Immature natural killer cell (primary cell): ENCODE measurements around the gene DOK4. TPM values are rescaled to one million over a fixed set of nuclear protein-coding genes. Genes with fewer than 3 reads are reported as not detected.
A peak's percentile ranks its signal among the peaks of the same experiment; 100 is the strongest.

Experiments used
- DNase-seq, 3 donors: peaks; one replicate each; pipeline ENCODE4 v3.0.0; 2022; ENCODE audit warnings: mixed read lengths in 1 of 3
- H3K27ac Mint-ChIP-seq, 6 donors: one replicate each; pipeline ENCODE4 v1.8.0; 2020; ENCODE audit warnings: mixed read lengths in 6 of 6, mild to moderate bottlenecking in 5 of 6, inconsistent platforms in 4 of 6, moderate library complexity in 3 of 6
- H3K27me3 Mint-ChIP-seq, 3 donors: one replicate each; pipeline ENCODE4 v1.8.0; 2020 to 2021; ENCODE audit warnings: low read depth in 3 of 3, mild to moderate bottlenecking in 3 of 3, mixed read lengths in 3 of 3, moderate library complexity in 3 of 3, inconsistent platforms in 1 of 3
- H3K36me3 Mint-ChIP-seq, 3 donors: one replicate each; pipeline ENCODE4 v1.8.0; 2020; ENCODE audit warnings: mixed read lengths in 3 of 3, inconsistent platforms in 2 of 3, mild to moderate bottlenecking in 2 of 3
- H3K4me1 Mint-ChIP-seq, 2 donors: one replicate each; pipeline ENCODE4 v1.8.0; 2020; ENCODE audit warnings: inconsistent platforms in 2 of 2, mild to moderate bottlenecking in 2 of 2, mixed read lengths in 2 of 2, moderate library complexity in 1 of 2
- H3K4me3 Mint-ChIP-seq, 5 donors: one replicate each; pipeline ENCODE4 v1.8.0; 2020; ENCODE audit warnings: mild to moderate bottlenecking in 5 of 5, mixed read lengths in 5 of 5, inconsistent platforms in 3 of 5, moderate library complexity in 3 of 5
- H3K9me3 Mint-ChIP-seq, 6 donors: one replicate each; pipeline ENCODE4 v1.8.0; 2020; ENCODE audit warnings: mild to moderate bottlenecking in 6 of 6, mixed read lengths in 6 of 6, inconsistent platforms in 4 of 6, moderate library complexity in 3 of 6
- polyA plus RNA-seq, 3 donors: library from polyadenylated mRNA; unstranded; fragments of 300-500 nt; fragmentation: Illumina TruSeq; gene quantifications; one replicate each; pipeline ENCODE4 v1.2.3, GENCODE V29; 2021

The DOK4 gene
- polyA plus RNA-seq, 3 donors from 2014 or later: 2.2 to 3.2 (median 2.8) TPM

DNA sequence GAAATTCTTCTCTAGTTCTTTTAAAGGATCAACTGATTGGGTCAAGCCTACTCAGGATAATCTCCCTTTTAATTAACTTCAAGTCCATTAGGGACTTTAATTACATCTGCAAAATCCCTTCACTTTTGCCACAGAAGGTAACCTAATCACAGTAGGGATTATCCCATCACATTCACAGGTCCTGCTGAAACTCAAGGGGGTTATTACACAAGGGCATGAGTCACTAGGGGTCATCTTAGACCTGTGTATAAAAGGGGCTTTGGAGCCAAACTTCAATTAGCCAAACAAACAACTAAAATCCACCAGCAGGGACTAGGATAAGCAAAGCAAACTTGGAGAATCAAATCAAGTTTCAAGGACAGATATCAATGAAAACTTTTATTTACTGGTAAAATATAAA, 58.5 kb downstream of the DOK4 start:
- Mint-ChIP-seq H3K9me3 (no peaks in the 10 kb centered on the region), H3K36me3 (peaks cover 29 to 49% (median 29%) of the 10 kb centered on the region in 3 donors), H3K4me3 (no peak overlapping the region), H3K4me1 (no peaks in the 10 kb centered on the region), H3K27ac (no peak overlapping the region), H3K27me3 (peaks cover 0 to 3% (median 2%) of the 10 kb centered on the region in 3 donors)
- no peak for DNase-seq

DNA sequence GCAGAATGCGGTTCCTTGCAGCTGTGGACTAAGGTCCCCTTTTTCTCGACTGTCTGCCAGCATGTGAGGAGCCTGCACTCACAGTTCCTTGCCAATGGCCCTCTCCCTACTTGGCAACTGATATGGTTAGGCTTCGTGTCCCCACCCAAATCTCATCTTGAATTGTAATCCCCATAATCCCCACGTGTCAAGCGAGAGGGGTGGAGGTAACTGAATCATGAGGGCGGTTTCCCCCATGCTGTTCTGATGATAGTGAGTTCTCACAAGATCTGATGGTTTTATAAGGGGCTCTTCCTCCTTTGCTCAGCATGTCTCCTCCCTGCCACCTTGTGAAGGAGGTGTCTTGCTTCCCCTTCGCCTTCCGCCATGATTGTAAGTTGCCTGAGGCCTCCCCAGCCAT, 59.0 kb downstream of the DOK4 start:
- Mint-ChIP-seq H3K27me3 (peaks cover 0 to 3% (median 2%) of the 10 kb centered on the region in 3 donors), H3K27ac (no peak overlapping the region), H3K9me3 (no peaks in the 10 kb centered on the region), H3K4me3 (no peak overlapping the region), H3K36me3 (peaks cover 29 to 44% (median 29%) of the 10 kb centered on the region in 3 donors), H3K4me1 (no peaks in the 10 kb centered on the region)
- DNase-seq: no peak

DNA sequence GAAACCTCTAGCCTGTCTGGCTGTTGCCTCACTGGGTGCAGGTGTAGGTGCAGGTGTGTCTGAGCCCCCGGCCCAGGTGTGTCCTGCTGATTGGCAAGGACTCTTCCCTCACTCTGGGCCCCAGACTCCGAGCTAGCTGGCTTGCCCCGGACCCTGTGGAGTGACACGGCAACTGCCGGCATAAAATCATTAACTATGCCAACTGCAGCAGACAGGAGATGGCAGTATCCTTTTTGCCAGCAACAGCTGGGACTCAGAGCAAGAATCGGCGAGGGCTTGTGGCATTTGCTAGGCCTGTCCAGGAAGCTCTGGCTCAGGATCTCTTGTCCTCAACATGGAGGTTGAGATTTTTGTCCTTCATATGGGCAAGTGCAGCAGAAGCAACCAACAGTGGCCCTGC, 59.9 kb downstream of the DOK4 start:
- Mint-ChIP-seq H3K27me3 (peaks cover 0 to 3% (median 2%) of the 10 kb centered on the region in 3 donors), H3K9me3 (no peaks in the 10 kb centered on the region), H3K4me3 (no peak overlapping the region), H3K4me1 (no peaks in the 10 kb centered on the region), H3K27ac (no peak overlapping the region), H3K36me3 (peaks cover 25 to 38% (median 25%) of the 10 kb centered on the region in 3 donors)
- no peak for DNase-seq

DNA sequence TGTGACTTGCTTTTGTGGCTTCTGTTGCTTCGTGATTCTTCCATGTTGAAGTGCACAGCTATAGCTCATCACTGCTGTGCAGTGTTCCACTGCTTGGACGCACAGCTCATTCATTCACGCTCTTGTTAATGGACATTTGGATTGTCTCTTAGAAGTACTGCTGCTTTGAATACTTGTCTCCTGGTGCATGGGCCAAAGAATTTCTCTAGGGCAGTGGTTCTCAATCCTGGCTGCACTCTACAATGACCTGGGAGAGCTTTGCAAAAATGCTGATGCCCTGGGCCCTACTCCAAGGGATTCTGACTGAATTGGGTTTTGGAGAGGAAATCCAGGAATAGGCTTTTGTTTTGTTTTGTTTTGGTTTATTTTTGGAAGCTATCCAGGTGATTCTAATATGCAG, 61.7 kb downstream of the DOK4 start:
- Mint-ChIP-seq H3K27me3 (peaks cover 0 to 5% (median 2%) of the 10 kb centered on the region in 3 donors), H3K9me3 (no peaks in the 10 kb centered on the region), H3K36me3 (peaks cover 15 to 21% (median 16%) of the 10 kb centered on the region in 3 donors), H3K4me1 (peaks cover 0 to 2% of the 10 kb centered on the region in 2 donors), H3K4me3 (no peak overlapping the region), H3K27ac (no peak overlapping the region)
- no peak for DNase-seq

DNA sequence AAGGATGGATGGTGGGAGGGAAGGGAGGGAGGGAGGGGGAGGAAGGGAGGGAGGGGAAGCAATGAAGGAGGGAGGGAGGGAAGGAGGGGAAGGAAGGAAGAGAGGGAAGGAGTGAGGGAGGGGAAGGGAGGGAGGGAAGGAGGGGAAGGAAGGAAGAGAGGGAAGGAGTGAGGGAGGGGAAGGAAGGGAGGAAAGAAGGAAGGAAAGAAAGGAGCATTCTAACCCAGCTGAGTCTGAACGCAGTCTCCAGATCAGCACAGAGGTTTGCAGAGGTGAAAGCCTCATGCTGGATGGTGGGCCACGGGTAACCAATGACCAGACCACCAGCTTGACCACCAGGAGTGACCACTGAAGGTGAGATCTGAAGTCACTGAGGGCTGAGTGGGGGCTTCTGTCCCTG, 63.1 kb downstream of the DOK4 start:
- Mint-ChIP-seq H3K9me3 (no peaks in the 10 kb centered on the region), H3K27ac (no peak overlapping the region), H3K27me3 (peaks cover 0 to 5% (median 5%) of the 10 kb centered on the region in 3 donors), H3K36me3 (peaks cover 8 to 11% (median 11%) of the 10 kb centered on the region in 3 donors), H3K4me3 (no peak overlapping the region), H3K4me1 (peaks cover 11 to 13% of the 10 kb centered on the region in 2 donors)
- no peak for DNase-seq

DNA sequence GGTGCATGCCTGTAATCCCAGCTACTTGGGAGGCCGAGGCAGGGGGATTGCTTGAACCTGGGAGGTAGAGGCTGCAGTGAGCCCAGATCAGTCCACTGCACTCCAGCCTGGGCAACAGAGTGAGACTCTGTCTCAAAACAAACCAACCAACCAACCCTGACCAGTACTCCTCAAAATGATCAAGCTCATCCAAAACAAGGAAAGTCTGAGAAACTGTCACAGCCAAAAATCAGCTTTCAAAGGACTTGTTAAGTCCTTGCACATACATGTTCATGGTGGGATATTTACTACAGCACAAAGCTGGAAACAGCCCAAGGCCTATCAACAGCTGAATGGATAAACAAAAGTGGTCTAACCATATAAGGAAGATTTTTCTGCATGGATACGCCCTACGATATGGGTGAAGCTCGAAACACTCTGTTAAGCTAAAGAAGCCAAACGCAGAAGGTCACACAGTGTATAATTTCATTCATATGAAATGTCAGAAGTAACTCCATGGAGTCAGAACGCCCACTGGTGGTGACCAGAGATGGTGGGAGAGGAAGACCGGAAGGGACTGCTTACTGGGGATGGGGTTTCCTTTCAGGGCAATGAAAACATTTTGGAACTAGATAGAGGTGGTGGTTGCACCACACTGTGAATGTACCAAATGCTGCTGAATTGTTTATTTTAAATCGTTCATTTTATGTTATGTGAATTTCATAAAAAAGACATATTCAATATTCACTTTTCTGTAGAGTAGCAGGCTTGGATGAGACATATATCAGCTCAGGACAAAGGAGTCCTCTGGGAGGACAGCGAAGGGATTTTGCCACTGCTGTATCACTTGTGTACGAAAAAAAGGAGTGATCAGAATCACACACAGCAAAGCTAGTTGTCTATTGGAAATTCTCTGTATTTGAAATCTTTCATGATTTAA, 64.0 kb downstream of the DOK4 start:
- H3K4me1 Mint-ChIP-seq: peaks cover 20% of the 10 kb centered on the region in 2 donors
- no peaks in the 10 kb centered on the region for H3K9me3 Mint-ChIP-seq
- peaks cover under 1 to 5% (median 5%) of the 10 kb centered on the region in 3 donors for H3K27me3 Mint-ChIP-seq
- peaks cover 1 to 4% (median 3%) of the 10 kb centered on the region in 3 donors for H3K36me3 Mint-ChIP-seq
- DNase-seq: no peak
- H3K27ac Mint-ChIP-seq: peak overlapping the region in 1 of 6 donors; percentile 62
- no peak overlapping the region for H3K4me3 Mint-ChIP-seq

Other genes starting within 250 kb of the DOK4 start
- 100 to 1,000 TPM; 130 to 221 (median 136) TPM for gene ARL2BP, start 241.2 kb downstream of the DOK4 start, polyA plus RNA-seq
- under 1 TPM; 0.21 to 0.57 (median 0.33) TPM for gene PLLP, start 201.8 kb downstream of the DOK4 start, polyA plus RNA-seq
- not detected for gene CCL22, start 127.7 kb downstream of the DOK4 start, polyA plus RNA-seq
- not detected for gene CX3CL1, start 114.0 kb downstream of the DOK4 start, polyA plus RNA-seq
- not detected for gene CCL17, start 81.7 kb downstream of the DOK4 start, polyA plus RNA-seq
- gene CIAPIN1, start 39.1 kb downstream of the DOK4 start, polyA plus RNA-seq: 10 to 100 TPM; 65.9 to 98.5 (median 68.3) TPM
- 10 to 100 TPM; 14.6 to 30.3 (median 24.6) TPM for gene COQ9, start 39.0 kb downstream of the DOK4 start, polyA plus RNA-seq
- gene POLR2C, start 23.8 kb downstream of the DOK4 start, polyA plus RNA-seq: 10 to 100 TPM; 38.9 to 60.9 (median 41.6) TPM
- 10 to 100 TPM in 2 of 3 donors, 1 to 10 TPM in 1; 8.8 to 26.4 (median 13.9) TPM for gene CCDC102A, start 50.1 kb upstream of the DOK4 start, polyA plus RNA-seq
- gene ADGRG5, start 56.1 kb upstream of the DOK4 start, polyA plus RNA-seq: 100 to 1,000 TPM in 1 of 3 donors, 10 to 100 TPM in 2; 43.2 to 124 (median 77.4) TPM
- 100 to 1,000 TPM; 218 to 784 (median 395) TPM for gene ADGRG1, start 142.1 kb upstream of the DOK4 start, polyA plus RNA-seq
- 10 to 100 TPM; 13.1 to 18.4 (median 15.7) TPM for gene ADGRG3, start 181.8 kb upstream of the DOK4 start, polyA plus RNA-seq
- not detected for gene DRC7, start 208.3 kb upstream of the DOK4 start, polyA plus RNA-seq
- 10 to 100 TPM; 21.6 to 43.9 (median 43.1) TPM for gene KATNB1, start 249.3 kb upstream of the DOK4 start, polyA plus RNA-seq